ENCODE data around the gene SPOCK2.

DNA sequence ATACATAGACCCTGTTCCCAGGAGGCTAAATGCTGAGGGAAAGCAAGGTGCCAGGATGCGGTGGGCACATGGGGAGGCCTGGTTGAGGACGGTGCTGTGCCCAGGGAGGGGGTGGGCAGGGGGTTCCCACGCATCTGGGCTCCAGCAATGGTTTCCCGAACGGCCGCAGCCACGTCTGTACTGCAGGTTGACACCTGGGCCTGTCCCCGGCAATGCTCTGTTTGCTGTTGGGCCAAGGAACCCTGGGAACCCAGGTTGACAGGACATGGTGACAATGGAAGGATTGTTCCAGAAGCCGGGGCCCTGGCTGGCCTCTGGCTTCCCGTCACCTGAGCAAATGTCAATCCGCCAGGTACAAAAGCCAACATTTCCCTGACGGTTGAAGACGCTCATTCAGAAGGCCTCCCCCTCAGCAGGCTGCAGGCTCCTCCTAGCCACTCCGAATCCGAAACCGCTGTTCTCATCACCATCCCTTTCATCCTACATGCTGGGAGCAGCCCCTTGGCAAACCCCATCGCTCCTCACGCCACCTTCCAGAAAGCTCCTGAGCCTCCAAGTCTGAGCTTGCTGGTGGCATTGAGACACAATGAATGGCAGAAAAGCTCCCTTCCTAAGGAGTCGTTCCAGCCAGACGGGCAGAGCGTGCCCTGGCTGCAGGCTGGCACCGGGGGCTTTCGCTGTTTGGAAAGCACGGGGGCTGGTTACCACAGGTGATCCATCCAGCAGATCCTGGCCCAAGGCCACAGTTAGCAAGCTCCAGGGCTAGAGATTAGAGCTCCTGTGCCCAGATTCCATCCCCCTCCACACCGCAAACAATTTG lies 31.2 kb downstream of the SPOCK2 start:
- TF ChIP-seq, protein P1, sequence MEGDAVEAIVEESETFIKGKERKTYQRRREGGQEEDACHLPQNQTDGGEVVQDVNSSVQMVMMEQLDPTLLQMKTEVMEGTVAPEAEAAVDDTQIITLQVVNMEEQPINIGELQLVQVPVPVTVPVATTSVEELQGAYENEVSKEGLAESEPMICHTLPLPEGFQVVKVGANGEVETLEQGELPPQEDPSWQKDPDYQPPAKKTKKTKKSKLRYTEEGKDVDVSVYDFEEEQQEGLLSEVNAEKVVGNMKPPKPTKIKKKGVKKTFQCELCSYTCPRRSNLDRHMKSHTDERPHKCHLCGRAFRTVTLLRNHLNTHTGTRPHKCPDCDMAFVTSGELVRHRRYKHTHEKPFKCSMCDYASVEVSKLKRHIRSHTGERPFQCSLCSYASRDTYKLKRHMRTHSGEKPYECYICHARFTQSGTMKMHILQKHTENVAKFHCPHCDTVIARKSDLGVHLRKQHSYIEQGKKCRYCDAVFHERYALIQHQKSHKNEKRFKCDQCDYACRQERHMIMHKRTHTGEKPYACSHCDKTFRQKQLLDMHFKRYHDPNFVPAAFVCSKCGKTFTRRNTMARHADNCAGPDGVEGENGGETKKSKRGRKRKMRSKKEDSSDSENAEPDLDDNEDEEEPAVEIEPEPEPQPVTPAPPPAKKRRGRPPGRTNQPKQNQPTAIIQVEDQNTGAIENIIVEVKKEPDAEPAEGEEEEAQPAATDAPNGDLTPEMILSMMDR (IDR thresholded peaks at IDR 0.05; ENCODE audit: insufficient read depth, low read length, poor library complexity, severe bottlenecking) = no peak
- no peak for TF ChIP-seq EZH2phosphoT487 (conservative IDR thresholded peaks at IDR 0.05; ENCODE audit: low read length)
